NCI-H128 (cell line): ENCODE results near the gene NIN.
"Not testable (repeated sequence)": the region's sequence is repeated elsewhere in the genome, so short reads cannot be mapped to it uniquely, and the experiment has no call there.

Experiments used
- DNase-seq: peaks from one replicate; lab custom pipeline; 2025; ENCODE audit not compliant: unreplicated experiment; lab: John Stamatoyannopoulos, UW

NIN gene

DNA sequence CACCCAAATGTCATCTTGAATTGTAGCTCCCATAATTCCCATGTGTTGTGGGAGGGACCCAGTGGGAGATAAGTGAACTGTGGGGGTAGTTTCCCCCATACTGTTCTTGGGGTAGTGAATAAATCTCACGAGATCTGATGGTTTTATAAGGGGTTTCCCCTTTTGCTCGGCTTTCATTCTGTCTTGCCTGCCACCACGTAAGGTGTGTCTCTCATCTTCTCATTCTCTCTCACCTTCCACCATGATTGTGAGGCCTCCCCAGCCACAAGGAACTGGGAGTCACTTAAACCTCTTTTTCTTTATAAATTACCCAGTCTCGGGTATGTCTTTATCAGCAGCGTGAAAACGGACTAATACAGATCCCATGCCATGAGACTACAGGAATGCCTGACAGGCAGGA is 11.7 kb downstream of the NIN start:
- DNase-seq: not testable (repeated sequence)

DNA sequence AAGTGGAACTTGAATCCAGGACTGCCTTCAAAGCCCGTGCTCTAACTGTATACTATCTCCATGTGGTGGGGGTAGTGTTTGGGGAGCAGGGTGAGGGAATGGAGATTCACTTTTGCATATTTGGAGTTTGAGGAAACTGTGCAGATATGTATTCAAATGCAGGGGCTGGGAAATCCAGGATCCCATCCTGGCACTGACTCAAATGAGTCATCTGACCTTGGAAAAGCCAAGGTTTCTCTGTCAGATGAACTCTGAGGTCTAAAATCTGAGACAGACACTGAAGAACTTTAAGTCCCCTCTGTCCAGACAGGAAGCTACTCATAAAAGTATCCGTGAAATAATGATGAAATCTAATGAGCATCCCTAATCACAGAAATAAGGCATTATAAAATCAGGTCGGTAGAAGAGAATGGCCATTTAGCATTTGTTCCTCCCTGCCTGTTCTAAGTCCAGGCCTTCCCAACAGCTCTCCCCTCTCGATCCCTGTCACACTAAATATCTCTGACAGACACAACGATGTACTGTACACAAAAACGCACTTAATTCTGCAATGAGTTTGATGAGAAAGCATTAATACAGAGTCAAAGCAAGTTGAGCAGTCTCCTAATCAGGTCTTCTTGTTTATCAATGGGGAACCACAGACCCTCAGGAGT is 14.4 kb downstream of the NIN start:
- DNase-seq: no peak

DNA sequence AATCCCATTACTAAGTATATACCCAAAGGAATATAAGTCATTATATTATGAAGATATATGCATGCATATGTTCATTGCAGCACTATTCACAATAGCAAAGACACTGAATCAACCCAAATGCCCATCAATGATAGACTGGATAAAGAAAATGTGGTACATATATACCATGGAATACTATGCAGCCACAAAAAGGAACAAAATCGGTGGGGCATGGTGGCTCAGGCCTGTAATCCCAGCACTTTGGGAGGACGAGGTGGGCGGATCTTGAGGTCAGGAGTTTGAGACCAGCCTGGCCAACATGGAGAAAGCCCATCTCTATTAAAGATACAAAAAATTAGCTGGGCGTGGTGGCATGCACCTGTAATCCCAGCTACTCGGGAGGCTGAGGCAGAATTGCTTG is 15.4 kb downstream of the NIN start:
- not testable (repeated sequence) for DNase-seq

DNA sequence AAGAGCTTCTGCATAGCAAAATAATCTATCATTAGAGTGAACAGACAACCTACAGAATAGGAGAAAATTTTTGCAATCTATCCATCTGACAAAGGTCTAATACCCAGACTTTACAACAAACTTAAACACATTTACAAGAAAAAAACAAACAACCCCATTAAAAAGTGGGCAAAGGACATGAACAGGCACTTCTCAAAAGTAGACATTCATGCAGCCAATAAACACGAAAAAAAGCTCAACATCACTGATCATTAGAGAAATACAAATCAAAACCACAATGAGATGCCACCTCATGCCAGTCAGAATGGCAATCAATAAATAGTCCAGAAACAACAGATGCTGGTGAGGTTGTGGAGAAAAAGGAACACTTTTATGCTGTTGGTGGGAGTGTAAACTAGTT is 15.9 kb downstream of the NIN start:
- DNase-seq: not testable (repeated sequence)

DNA sequence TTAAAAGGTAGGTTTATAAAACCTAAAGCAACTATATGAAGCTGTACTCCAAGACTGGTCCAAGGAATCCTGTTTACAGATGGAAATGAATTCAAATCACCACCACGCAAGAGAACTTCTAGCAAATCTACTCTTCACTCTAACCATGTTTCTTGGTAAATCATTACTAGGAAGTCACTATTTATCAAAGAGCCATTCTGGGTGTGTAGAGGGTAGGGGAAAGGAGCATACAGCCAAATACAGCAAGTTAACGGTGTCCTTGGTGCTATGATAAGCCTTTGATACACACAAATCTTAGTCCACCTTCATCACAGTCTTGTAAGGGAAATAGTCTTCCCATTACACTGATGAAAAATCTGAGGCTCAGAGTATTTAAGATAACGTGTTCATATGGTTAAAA is 16.8 kb downstream of the NIN start:
- DNase-seq: no peak

DNA sequence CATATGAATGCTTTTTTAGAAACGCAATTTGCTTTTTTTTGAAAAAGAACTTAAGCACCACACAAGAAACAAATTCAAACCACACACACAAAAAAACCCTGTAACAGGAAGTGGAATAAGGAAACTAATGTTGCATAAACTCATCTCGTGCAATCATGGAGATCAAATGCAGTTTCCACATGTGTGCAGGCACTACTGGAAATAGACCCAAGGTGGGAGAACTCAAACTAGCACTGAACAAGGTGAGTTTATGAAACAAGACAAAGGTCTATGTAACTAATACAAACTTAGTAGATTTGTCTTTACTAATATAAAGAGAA is 17.5 kb downstream of the NIN start:
- no peak for DNase-seq

DNA sequence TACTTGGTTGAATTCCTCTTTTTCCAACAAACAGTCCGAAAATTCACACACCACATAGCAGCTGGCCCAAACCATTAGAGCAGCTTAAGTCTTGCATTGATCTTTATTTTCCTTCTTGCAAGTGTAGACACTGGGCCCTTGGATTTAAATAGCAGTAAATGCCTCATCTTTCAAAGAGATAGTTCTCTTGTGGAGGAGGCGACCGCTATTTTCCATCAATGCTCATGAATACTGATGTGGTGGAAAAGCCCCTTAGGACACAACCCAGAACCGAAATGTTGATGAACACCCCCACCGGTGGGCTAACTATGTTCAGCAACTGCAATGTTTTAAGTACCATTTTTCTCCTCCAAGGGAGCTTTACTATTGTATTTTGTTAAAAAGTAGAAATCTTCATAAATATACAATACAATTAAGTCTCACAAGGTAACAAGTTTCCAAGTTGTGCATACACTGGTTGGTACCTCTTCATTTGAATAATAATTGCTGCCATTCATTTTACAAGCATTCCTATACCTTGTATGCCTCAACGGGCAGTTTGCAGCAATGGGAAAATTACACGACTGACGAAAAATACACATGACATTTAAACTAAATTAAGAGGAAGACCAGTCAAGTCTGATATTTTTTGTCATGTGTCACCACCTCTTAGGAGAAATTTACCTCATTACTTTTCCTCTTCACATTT is 18.0 kb downstream of the NIN start:
- no peak for DNase-seq

DNA sequence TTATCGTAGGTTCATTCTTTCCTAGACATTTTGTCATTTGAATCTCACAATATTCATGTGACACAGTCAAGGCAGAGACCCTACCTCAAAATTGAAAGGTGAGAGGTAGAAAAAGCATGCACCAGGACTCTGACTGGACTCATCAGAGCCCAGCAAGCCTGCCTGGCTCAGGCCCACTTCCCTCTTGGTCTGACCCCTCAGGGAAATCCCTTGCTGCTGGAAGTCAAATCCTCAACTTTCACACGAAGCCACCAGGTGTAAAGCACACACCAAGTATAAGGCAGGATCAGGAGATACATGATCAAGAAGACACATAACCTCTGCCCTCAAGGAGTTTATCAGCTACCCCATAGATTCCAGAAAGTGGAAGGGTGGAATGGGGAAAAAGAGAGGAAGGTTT is 18.8 kb downstream of the NIN start:
- no peak for DNase-seq

DNA sequence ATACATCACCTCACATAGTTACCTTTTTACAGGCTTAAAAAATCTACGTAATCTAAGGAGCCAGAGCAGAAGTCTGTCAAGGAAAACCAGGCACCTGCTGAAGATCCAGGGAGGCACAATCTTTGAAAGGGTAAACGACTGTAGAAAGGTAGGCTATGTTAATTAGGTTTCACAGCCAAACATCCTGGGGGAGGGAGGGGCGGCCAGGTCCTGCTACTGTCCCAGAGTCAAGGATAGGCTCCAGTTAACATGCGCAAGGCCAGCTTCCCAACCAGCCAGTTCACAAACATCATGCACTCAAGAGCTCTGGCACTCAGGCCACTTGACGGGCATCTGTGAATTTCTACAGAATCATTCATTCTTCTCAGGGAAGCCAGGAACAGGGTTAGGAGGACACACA is 22.9 kb downstream of the NIN start:
- DNase-seq: no peak

DNA sequence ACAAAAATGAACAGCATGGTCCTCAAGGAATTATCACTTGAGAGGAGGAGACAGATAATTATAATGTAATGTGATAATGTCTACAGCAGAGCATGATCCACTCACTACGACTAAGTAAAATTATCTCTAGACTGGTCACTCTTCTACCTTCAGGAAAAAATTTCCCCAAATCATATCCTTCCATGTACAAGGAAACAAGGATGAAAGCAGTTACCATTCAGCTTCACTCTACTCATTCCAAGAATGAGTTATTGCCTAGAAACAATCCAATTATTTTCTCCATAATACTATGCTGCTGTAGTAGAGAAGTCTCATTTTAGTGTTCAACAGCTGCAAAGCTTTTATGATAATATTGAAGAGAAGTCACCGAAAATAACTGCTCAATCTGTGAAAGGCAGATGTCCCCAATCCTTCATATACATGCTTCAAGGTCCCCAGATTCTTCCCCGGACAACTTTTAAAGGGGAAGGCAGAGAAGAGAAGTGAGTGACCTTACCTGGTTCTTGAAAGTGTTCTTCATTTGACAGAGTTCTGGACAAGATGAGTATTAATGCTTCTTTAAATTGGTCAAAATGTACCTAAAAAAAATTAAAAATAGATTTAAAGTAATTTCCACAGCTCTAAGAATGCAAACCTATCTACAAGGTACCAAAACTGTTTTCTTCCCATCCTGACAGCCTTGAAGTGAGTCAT is 24.6 kb downstream of the NIN start:
- DNase-seq: no peak

DNA sequence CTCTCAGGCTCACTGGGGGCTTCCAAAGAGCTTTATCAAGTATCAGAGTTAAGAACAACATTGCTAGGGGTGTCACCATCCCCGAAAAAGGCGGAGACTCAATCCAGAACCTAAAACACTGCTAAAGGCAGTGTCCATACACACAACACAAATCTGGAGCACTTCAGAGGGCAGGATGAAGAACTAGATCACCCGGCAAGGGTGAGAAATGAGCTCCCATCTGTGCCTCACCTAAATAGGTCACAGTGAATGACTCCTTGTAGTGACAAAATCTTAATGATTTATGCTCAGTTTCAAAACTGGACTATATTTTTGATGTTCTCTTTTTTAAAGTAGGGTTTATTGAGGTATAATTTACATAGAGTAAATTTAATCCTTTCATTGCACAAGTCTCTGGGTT is 25.6 kb downstream of the NIN start:
- no peak for DNase-seq

DNA sequence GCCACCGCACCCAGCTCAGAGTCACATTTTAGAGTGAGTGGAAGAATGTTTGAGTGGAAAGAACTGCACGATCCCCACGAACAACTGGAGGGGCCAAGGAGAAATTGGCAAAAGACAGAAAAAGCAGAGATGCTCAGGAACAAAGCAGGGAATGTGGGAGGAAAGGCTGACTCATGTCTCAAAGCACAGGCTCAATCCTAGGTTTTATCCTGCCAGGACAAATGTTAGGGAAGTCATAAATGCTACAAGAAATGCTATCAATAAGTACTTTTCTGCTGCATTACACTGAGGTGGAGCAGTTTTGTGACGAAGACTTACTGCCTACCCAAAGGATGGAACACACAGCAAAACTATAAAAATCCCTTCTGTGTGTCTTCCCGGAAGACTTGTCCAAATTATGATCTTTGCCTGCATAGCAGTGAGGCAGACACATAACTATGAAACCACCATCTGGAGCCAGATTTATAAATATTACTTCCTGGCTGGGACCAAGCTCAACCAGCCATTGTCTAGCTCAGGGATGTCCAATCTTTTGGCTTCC is 26.7 kb downstream of the NIN start:
- DNase-seq: no peak

DNA sequence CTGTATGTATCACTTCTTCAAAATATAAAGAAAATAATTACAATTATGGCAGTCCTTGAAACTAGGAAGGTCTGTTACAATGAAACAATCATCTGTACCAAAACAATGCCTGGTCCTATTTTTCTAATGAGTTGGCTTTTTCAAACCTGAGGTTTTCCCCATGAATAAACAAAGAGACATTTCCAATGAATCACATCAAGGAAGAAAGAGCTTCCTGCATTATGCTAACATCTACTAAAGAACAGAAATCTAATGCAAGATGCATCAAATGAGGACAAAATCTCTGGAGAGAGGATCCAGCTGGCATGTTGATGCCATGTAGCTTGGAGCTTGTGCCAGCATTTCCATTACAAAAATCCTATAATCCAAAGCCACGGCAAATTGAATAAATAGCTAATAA is 29.3 kb downstream of the NIN start:
- no peak for DNase-seq

DNA sequence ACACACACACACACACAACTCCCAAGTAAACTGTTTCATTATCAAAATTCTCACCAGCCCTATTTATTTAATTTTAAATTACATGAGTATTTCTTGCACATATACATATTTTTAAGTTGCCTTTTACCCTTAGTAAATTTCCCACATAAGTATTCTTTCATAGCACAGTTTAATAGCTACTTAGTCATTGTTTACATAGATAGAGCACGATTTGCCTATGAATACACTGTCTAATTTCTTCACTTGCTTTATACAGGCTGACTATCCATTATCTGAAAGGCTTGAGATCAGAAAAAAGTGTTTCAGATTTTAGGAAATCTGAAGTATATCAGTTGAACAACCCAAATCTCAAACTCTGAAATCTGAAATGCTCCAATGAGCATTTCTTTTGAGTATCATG is 30.9 kb downstream of the NIN start:
- DNase-seq: no peak

DNA sequence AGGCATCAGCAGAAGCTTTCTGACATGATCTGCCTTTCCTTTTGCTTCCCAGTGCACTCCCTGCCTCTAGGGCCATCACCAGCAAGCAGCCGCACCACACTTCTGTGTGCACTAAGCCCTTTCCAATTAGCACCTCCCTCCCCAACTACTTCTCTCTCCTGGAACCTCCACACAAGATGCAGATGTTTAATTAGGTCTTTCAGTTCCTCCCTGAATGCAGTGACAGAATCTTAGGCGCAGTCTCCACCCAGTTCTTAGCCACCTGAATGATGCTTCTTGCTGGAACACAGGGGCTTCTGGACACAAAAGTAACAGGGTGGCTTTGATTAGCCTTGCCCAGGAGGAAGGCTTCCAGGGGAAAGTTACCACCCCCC is 32.9 kb downstream of the NIN start:
- no peak for DNase-seq

DNA sequence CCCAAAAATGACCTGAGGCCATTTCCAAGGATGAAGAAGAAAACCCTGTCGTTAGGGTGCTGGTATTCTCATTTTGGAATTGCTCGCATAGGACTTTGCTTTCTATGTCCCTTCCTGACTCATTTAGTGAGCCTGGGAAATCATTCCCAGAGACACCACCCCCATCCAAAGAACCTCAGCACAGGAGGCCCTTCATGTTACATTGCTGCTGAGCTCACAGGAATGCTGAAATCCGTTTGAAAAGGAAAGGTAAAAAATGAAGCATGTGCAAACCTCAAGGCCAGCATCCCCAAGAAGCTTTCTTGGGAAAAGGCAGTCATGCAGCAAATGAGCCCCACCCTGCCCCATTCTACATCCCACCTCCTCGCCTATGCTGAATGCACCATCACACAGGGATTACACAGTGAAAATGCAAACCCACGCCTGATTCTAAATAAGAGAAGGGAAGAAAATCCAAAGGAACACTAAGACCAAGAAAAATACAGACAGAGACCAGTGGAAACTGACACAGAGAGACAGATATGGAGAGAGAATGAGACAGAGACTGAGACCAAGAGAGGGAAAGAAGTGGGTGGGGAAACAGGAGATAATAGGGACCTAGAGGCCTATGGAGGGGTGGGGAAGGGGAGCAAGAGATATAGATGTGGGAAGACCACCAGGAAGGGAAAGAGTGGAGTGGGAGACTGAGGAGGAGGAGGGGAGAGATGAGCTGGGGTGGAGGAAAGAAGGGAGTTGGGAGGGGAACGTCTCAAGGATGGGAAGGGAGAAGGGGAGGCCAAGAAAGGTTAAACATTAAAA is 33.5 kb downstream of the NIN start:
- no peak for DNase-seq

DNA sequence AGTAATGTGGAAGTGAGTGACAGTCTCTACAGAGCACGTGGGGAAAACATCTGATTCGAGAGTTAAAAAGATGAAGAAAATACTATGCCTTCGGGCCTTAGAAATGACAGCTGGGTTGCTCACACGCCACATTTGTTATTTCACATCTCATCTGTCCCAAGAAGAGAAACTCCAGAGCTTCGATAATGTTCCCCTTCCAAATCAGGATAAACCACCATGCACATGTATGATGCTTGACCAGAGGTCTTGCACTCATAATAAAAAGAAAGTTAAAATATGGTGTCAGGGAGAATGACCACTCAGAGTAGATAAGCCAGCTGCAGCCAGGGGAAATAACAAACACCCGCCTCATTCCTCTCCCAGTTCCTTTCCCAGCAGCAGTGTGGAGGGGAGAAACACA is 34.6 kb downstream of the NIN start:
- no peak for DNase-seq

DNA sequence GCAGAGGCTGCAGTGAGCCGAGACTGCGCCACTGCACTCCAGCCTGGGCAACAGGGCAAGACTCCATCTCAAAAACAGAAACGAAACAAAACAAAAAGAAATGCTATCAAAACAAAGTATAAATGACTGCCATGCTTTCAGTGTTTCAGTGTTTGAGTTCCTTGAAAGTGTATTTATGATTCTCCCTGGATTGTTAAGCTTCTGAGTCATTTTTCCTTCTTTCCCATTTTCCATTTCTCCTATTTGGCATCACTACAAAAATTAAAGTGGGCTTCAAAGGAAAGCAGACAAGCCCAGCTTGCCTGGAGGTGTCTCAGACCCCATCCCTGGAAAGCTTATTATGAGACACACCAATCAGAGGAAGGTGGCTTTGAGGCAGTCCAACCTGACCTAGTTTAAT is 35.1 kb downstream of the NIN start:
- DNase-seq: no peak

DNA sequence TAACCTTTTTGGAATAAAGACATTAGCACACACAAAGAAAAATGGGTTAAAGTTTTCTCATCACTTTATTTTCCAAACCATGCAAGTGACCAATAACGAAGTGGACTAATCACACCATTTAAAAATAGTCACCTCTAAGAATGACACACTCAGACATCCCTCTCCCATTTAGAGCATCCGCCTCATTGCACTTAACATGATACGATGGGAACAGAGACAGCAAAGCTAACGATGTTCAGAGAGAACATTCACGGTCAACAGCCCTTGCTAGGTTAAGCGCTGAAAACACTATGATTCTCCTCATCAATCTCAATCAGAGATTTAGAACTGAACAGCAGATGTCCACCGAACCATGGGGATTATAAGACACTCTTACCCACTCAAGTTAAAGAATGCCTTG is 35.8 kb downstream of the NIN start:
- no peak for DNase-seq

DNA sequence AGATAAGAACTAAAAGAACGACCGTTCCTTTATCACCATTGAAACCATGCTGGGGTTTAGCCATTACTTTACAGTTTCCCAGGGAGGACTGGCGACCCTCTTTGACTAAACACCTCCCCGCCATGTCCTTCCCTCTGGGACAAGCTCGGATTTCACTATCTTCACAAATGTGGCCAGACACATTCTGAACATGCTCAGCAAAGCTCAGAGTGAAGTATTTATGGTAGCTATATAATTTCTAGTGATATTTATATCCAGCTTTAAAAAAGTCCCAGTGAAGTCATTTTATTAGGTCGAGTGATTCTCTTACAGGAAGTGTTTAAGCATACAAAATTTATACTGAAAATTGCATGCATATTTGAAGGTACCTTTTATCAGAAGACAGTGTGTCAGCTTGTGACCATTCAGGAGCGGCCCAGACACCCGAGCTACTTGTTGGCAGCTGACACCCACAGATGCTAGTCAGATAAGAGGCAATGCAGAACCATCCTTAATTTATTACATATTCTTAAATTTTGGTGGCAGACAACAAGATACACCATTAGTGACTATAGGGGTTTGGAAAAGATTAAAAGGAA is 36.8 kb downstream of the NIN start:
- DNase-seq: no peak

DNA sequence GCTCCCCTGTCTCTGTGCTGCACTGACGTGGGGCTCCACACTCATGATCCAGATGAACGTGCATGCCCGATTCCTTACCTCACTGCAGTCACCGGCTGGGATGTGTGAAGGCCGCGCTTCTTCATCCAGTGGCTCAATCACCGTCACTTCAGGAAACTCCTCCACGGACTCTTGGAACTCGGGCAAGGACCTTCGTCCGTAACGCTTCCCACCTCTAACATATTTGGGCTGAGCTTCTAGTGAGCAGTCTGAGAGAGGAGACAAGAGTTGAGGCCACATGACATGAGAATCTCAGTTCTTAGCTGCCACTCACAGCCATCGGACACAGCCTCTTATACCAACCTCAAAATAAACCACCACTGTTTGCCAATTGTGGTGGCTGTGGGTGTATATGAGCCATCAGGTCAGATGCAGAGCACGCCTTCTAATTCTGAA is 38.3 kb downstream of the NIN start:
- DNase-seq: no peak
